ENCODE results near the gene TIMM44.
"Not testable (repeated sequence)": the region's sequence is repeated elsewhere in the genome, so short reads cannot be mapped to it uniquely, and the experiment has no call there.

The TIMM44 gene

GRCh38 chr19:7904074-7905020 is 39.1 kb downstream of the TIMM44 start:
- peak; percentile 55 for FAIRE-seq
- no peak for DNase-seq (ENCODE audit: insufficient read length, low spot score)

DNA sequence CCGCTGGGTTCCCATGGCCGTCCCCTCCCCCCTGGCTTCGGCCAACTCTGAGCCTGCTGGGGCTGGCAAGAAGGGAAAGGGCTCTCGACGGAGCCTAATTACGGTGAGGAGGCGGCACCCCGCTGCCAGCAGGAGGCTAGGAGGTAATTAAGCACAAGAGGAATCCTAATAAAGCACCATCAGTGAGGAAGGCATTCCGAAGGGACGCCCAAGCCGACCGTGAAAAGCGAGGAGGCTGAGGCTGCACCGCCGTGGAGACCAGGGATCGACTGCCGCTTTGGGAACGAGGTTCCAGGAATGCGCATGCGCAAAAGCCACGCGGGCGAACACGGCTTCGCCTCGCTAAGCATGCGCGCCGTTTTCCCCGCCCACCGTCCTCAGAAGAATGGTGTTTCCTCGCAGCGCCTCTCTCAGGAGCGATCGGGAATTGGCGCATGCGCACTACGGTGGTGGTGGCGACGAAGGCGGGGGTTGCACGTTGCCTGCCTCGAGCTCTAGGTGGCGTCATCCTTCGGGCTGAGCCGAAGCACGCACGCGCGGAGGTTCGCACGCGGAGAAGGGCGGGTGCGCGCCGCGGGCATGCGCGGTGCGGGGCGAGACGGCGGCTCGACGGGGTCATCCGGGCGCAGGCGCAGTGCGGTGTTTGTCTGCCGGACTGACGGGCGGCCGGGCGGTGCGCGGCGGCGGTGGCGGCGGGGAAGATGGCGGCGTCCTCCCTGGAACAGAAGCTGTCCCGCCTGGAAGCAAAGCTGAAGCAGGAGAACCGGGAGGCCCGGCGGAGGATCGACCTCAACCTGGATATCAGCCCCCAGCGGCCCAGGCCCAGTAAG is 40.0 kb downstream of the TIMM44 start, which contains the start of gene MAP2K7:
TSS of gene MAP2K7 (plus strand) at position 634 of the 830 bp plus-strand sequence. CDS start at position 702, 68 bp downstream.
- DNase-seq (ENCODE audit: insufficient read length, low spot score), result peak; percentile 96

GRCh38 chr19:7902796-7903243 is 40.6 kb downstream of the TIMM44 start:
- FAIRE-seq (no peak), DNase-seq (ENCODE audit: insufficient read length, low spot score) (no peak)

More for the DNA sequence above, 40.0 kb downstream of the TIMM44 start, which contains the start of gene MAP2K7:
- FAIRE-seq, result peak; percentile 100

GRCh38 chr19:7901337-7901736 is 42.1 kb downstream of the TIMM44 start:
- no peak for DNase-seq (ENCODE audit: insufficient read length, low spot score)
- no peak for FAIRE-seq

GRCh38 chr19:7900931-7901330 is 42.5 kb downstream of the TIMM44 start:
- DNase-seq (ENCODE audit: insufficient read length, low spot score), result no peak
- no peak for FAIRE-seq

- DNase-seq (ENCODE audit: insufficient read length, low spot score), result no peak
- FAIRE-seq, result no peak
These were observed 43.0 kb downstream of the TIMM44 start for GRCh38 chr19:7900401-7900870.

- FAIRE-seq, result no peak
- DNase-seq (ENCODE audit: insufficient read length, low spot score), result no peak
These were observed 43.6 kb downstream of the TIMM44 start for GRCh38 chr19:7899751-7900378.

DNA sequence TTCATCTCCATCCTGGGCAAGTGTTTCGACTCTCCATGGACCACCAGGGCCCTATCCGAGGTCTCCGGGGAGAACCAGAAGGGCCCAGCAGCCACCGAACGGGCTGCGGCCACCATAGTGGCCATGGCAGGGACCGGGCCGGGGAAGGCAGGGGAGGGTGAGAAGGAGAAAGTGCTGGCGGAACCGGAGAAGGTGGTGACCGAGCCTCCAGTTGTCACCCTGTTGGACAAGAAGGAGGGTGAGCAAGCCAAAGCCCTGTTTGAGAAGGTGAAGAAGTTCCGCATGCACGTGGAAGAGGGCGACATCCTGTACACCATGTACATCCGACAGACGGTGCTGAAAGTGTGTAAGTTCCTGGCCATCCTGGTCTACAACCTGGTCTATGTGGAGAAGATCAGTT is 44.5 kb downstream of the TIMM44 start:
- FAIRE-seq, result peak; percentile 48
- no peak for DNase-seq (ENCODE audit: insufficient read length, low spot score)

DNA sequence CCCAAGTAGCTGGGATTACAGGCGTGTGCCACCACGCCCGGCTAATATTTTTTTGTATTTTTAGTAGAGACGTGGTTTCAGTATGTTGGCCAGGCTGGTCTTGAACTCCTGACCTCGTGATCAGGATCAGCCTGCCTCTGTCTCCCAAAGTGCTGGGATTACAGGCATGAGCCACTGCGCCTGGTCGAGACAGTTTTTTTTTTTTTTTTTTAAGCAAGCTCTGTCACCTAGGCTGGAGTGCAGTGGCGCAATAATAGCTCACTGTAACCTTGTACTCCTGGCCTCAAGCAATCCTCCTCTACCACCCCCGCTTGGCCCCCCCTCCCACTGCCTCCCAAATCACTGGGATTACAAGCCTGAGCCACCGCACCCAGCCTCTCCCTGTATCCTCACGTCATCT is 46.2 kb downstream of the TIMM44 start:
- DNase-seq (ENCODE audit: insufficient read length, low spot score) (no peak), FAIRE-seq (no peak)

DNA sequence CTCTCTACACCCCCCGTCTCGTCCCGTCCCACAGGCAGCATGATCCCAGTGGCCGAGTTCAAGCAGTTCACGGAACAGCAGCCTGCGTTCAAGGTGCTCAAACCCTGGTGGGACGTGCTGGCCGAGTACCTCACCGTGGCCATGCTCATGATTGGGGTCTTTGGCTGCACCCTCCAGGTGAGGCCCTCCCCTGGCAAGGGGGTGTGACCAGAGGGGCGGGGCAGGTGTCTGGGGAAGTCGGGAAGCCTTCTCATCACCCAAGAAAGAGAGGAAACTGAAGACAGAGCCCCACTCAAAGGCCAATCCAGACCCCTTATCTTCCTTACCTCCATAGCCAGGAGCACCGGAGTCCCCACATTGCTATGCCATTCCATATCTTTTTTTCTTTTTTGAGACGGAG is 47.9 kb downstream of the TIMM44 start:
- DNase-seq (ENCODE audit: insufficient read length, low spot score), result no peak
- FAIRE-seq, result no peak

GRCh38 chr19:7894612-7895309 is 48.7 kb downstream of the TIMM44 start:
- DNase-seq (ENCODE audit: insufficient read length, low spot score) (no peak), FAIRE-seq (no peak)

DNA sequence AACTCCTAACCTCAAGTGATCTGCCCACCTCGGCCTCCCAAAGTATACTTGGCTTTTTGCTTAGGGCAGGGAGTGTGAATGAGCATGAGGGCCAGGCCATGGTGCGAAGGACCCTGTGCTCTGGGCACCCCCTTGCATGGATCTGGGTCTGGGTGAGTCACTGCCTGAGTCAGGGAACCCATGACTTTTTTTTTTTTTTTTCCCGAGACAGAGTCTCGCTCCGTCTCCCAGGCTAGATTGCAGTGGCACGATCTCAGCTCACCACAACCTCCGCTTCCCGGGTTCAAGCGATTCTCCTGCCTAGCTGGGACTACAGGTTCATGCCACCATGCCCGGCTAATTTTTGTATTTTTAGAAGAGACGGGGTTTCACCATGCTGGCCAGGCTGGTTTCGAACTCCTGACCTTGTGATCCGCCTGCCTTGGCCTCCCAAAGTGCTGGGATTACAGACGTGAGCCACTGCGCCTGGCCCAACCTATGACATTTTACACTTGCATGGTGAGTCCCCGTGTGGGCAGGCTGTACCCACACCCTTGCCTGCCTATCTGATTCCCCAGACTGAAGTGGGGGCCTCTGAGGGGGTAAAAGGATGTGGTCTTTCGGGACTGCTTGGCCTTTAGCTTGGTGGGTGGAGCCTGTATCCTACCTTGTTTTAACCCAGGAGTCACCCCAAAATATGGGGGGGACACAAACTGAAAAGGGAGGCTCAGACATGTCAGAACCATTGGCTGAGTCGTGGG is 49.9 kb downstream of the TIMM44 start:
- DNase-seq (ENCODE audit: insufficient read length, low spot score); FAIRE-seq: not testable (repeated sequence)

GRCh38 chr19:7888826-7889217 is 54.6 kb downstream of the TIMM44 start:
- FAIRE-seq (no peak), DNase-seq (ENCODE audit: insufficient read length, low spot score) (no peak)

DNA sequence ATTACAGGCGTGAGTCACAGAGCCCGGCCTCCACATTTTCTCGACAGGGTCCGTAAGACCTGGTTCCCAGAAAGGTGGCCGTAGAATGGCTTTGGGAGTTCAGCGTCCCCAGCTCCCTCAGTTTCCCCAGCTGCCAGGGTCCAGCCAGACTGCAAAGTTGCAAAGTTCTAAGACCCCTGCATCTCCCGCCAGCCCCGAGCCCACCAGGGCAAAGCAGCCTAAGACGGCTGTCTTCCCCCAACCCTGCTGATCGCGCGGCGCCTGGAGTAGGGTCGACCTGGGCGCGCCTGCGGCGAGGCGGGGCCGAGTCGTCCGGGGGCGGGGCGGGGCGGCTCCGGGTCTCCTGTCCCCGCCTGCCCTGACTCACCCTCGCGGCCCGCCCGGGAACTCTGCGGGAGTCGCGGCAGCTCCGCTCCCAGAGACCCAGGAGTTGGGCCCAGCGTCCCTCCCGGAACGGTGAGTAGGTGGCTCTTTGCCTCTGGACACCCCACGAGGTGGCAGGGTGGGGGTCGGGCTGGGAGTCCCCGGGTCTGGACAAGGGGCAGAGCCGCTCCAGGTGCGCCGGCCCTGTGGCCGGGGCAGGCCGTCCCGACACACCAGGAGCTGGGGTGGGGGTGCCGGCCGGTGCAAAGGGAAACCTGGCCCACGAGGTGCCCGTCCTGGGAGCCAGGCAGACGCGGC is 55.2 kb downstream of the TIMM44 start, which contains the start of gene LRRC8E:
TSS of gene LRRC8E (plus strand) at position 366 of the 681 bp plus-strand sequence. CDS start 7,094 bp downstream, outside the sequence.
- FAIRE-seq (peak; percentile 64), DNase-seq (ENCODE audit: insufficient read length, low spot score) (peak; percentile 79)

- DNase-seq (ENCODE audit: insufficient read length, low spot score), result no peak
- no peak for FAIRE-seq
These were observed 55.9 kb downstream of the TIMM44 start for GRCh38 chr19:7887408-7888144.

GRCh38 chr19:7885818-7886217 is 57.6 kb downstream of the TIMM44 start:
- no peak for FAIRE-seq

GRCh38 chr19:7883796-7884570 is 59.5 kb downstream of the TIMM44 start:
- FAIRE-seq (no peak), DNase-seq (ENCODE audit: insufficient read length, low spot score) (no peak)

More at GRCh38 chr19:7885818-7886217, 57.6 kb downstream of the TIMM44 start:
- no peak for DNase-seq (ENCODE audit: insufficient read length, low spot score)

Measured in HTR-8/SVneo (cell line).